ENCODE data around the gene HBB. TPM values are rescaled to one million over a fixed set of nuclear protein-coding genes. Genes with fewer than 3 reads are reported as not detected.

Gene HBB
- total RNA-seq, 1 experiment from 2014 or later, result not detected

GRCh38 chr11:5196067-5196466 lies 30.8 kb downstream of the HBB start:
- BruUV-seq (replicated peaks), result no TSS peak
- CTCF ChIA-PET, result no interaction called here
- H3K27me3 ChIP-seq (replicated peaks; ENCODE audit: control insufficient read depth, insufficient read depth, low read length), result no peaks in the 10 kb centered on the region
- no peaks in the 10 kb centered on the region for H3K36me3 ChIP-seq (ENCODE audit: control insufficient read depth, insufficient read depth, low read length)
- Mint-ChIP-seq H3K4me1 (ENCODE audit: low read depth, unreplicated experiment) (no peaks in the 10 kb centered on the region), H3K27ac (ENCODE audit: unreplicated experiment) (no peak overlapping the region), H3K4me3 (ENCODE audit: unreplicated experiment) (no peak overlapping the region), H3K36me3 (ENCODE audit: insufficient read depth, unreplicated experiment) (no peaks in the 10 kb centered on the region), H3K27me3 (ENCODE audit: insufficient read depth, unreplicated experiment) (peaks cover 5% of the 10 kb centered on the region), H3K9me3 (ENCODE audit: unreplicated experiment) (peaks cover 11% of the 10 kb centered on the region)
- POLR2A ChIA-PET, result no interaction called here
- H3K9me3 ChIP-seq, result no peaks in the 10 kb centered on the region
- DNase-seq, result no peak
- intact Hi-C loops (cut with micrococcal nuclease; ENCODE audit: unreplicated experiment), result no loop called here
- H3K4me3 ChIP-seq (ENCODE audit: low read depth, low read length), result no peak overlapping the region
- TF ChIP-seq, protein P1, sequence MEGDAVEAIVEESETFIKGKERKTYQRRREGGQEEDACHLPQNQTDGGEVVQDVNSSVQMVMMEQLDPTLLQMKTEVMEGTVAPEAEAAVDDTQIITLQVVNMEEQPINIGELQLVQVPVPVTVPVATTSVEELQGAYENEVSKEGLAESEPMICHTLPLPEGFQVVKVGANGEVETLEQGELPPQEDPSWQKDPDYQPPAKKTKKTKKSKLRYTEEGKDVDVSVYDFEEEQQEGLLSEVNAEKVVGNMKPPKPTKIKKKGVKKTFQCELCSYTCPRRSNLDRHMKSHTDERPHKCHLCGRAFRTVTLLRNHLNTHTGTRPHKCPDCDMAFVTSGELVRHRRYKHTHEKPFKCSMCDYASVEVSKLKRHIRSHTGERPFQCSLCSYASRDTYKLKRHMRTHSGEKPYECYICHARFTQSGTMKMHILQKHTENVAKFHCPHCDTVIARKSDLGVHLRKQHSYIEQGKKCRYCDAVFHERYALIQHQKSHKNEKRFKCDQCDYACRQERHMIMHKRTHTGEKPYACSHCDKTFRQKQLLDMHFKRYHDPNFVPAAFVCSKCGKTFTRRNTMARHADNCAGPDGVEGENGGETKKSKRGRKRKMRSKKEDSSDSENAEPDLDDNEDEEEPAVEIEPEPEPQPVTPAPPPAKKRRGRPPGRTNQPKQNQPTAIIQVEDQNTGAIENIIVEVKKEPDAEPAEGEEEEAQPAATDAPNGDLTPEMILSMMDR (IDR thresholded peaks at IDR 0.05; ENCODE audit: insufficient read depth in 1 of 2, low read depth in 1 of 2, low read length in 1 of 2, severe bottlenecking in 1 of 2, unreplicated experiment in 1 of 2), result no peak
- H3K4me1 ChIP-seq, result no peaks in the 10 kb centered on the region

- Histone ChIP-seq H3K4me3 (ENCODE audit: low read depth, low read length) (no peak overlapping the region), H3K27me3 (replicated peaks; ENCODE audit: control insufficient read depth, insufficient read depth, low read length) (no peaks in the 10 kb centered on the region), H3K4me1 (no peaks in the 10 kb centered on the region), H3K36me3 (ENCODE audit: control insufficient read depth, insufficient read depth, low read length) (no peaks in the 10 kb centered on the region), H3K9me3 (no peaks in the 10 kb centered on the region)
- BruUV-seq (replicated peaks), result no TSS peak
- H3K4me3 Mint-ChIP-seq (ENCODE audit: unreplicated experiment), result no peak overlapping the region
- TF ChIP-seq, protein P1 (IDR thresholded peaks at IDR 0.05; ENCODE audit: insufficient read depth in 1 of 2, low read depth in 1 of 2, low read length in 1 of 2, severe bottlenecking in 1 of 2, unreplicated experiment in 1 of 2), result no peak
- ChIA-PET POLR2A (no interaction called here), CTCF (no interaction called here)
- no peaks in the 10 kb centered on the region for H3K4me1 Mint-ChIP-seq (ENCODE audit: low read depth, unreplicated experiment)
- intact Hi-C loops (cut with micrococcal nuclease; ENCODE audit: unreplicated experiment), result no loop called here
- peaks cover 11% of the 10 kb centered on the region for H3K9me3 Mint-ChIP-seq (ENCODE audit: unreplicated experiment)
- no peak overlapping the region for H3K27ac Mint-ChIP-seq (ENCODE audit: unreplicated experiment)
- DNase-seq, result no peak
- H3K36me3 Mint-ChIP-seq (ENCODE audit: insufficient read depth, unreplicated experiment), result no peaks in the 10 kb centered on the region
- no peaks in the 10 kb centered on the region for H3K27me3 Mint-ChIP-seq (ENCODE audit: insufficient read depth, unreplicated experiment)
Observed at GRCh38 chr11:5192738-5193137, 34.1 kb downstream of the HBB start.

DNA sequence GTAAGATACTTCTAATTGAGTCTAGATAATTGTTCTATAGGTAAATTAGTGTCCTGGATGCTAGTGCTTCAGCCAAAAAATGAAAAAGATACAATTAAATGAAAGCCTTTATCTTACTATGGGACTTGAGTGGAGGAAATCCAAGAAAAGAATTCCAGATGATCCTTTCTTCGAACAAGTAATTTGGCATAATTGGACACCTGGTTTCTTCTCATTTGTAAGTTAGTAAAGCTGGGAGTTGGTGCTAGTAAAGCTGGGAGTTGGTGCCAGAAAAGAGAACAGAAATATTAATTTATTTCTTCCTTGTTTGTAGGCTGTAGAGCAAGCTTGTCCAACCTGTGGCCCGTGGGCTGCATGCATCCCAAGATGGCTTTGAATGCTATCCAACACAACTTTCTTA lies 38.7 kb downstream of the HBB start:
- Histone ChIP-seq H3K4me3 (ENCODE audit: low read depth, low read length) (no peak overlapping the region), H3K27me3 (replicated peaks; ENCODE audit: control insufficient read depth, insufficient read depth, low read length) (no peaks in the 10 kb centered on the region), H3K9me3 (no peaks in the 10 kb centered on the region), H3K4me1 (no peaks in the 10 kb centered on the region), H3K36me3 (ENCODE audit: control insufficient read depth, insufficient read depth, low read length) (no peaks in the 10 kb centered on the region)
- intact Hi-C loops (cut with micrococcal nuclease; ENCODE audit: unreplicated experiment), result no loop called here
- BruUV-seq (replicated peaks), result no TSS peak
- no peak overlapping the region for H3K27ac Mint-ChIP-seq (ENCODE audit: unreplicated experiment)
- no peak for DNase-seq
- CTCF ChIA-PET, result no interaction called here
- peaks cover 6% of the 10 kb centered on the region for H3K9me3 Mint-ChIP-seq (ENCODE audit: unreplicated experiment)
- TF ChIP-seq, protein P1 (IDR thresholded peaks at IDR 0.05; ENCODE audit: insufficient read depth in 1 of 2, low read depth in 1 of 2, low read length in 1 of 2, severe bottlenecking in 1 of 2, unreplicated experiment in 1 of 2), result no peak
- H3K27me3 Mint-ChIP-seq (ENCODE audit: insufficient read depth, unreplicated experiment), result no peaks in the 10 kb centered on the region
- H3K36me3 Mint-ChIP-seq (ENCODE audit: insufficient read depth, unreplicated experiment), result no peaks in the 10 kb centered on the region
- H3K4me1 Mint-ChIP-seq (ENCODE audit: low read depth, unreplicated experiment), result no peaks in the 10 kb centered on the region
- POLR2A ChIA-PET, result no interaction called here
- no peak overlapping the region for H3K4me3 Mint-ChIP-seq (ENCODE audit: unreplicated experiment)

All from Caco-2 (cell line).